ENCODE measurements around the gene CNPY1.

The CNPY1 gene

DNA sequence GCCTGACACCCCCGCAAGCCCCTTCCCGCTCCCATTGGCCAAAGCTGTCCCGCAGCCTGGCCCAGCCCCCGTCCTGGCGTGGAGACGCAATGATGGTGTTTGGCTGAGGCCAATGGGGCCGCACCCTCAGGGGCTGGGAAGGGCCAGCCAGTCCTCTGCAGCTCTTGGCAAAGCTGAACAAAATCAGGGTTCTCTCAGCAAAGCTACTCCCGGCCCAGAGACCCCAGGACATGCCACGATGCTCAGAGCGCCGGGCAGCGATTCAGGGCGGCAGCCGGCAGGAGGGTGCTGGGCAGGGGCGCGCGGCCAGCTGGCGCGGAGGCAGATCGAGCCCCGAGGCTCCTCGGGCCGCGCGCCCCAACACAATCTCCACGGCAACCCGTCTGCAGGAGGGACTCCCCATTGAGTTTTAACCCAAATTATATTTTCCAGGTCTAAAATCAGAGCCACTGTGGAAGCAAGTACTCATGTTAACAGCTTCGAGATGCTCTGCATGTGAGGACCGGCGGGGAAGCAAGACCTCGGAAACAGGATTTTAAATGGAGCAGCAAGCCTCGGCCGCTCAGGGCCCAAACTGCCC is 8.8 kb upstream of the CNPY1 start:
- TF ChIP-seq, protein P1, sequence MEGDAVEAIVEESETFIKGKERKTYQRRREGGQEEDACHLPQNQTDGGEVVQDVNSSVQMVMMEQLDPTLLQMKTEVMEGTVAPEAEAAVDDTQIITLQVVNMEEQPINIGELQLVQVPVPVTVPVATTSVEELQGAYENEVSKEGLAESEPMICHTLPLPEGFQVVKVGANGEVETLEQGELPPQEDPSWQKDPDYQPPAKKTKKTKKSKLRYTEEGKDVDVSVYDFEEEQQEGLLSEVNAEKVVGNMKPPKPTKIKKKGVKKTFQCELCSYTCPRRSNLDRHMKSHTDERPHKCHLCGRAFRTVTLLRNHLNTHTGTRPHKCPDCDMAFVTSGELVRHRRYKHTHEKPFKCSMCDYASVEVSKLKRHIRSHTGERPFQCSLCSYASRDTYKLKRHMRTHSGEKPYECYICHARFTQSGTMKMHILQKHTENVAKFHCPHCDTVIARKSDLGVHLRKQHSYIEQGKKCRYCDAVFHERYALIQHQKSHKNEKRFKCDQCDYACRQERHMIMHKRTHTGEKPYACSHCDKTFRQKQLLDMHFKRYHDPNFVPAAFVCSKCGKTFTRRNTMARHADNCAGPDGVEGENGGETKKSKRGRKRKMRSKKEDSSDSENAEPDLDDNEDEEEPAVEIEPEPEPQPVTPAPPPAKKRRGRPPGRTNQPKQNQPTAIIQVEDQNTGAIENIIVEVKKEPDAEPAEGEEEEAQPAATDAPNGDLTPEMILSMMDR (IDR thresholded peaks at IDR 0.05; ENCODE audit: control extremely low read depth, extremely low read depth, low read depth, missing control alignments), result no peak
- no peak for DNase-seq (ENCODE audit: extremely low spot score)
- POLR2A ChIA-PET, result no interaction called here
- CTCF ChIA-PET, result no interaction called here

DNA sequence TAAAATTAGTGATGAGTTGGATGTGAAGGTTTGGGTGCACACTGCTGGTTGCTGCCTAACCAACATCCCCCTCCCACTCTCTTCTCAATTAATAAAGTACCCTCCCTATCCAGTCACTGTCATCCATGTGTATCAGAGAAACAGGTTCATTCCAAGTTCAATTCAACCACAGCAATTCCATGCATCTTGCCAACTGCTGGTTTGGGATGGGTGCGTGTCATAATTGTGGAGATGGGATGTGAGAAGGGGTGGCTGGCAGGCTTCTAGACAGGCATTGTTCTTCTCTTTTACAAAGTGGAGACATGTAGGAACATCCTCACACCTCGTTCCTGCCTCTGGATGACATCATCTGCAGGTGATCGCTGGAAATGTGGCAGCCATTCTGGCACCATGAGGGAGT is 7.5 kb upstream of the CNPY1 start:
- ChIA-PET CTCF (no interaction called here), POLR2A (no interaction called here)
- DNase-seq (ENCODE audit: extremely low spot score), result no peak
- TF ChIP-seq, protein P1 (IDR thresholded peaks at IDR 0.05; ENCODE audit: control extremely low read depth, extremely low read depth, low read depth, missing control alignments), result no peak

- POLR2A ChIA-PET, result no interaction called here
- TF ChIP-seq, protein P1 (IDR thresholded peaks at IDR 0.05; ENCODE audit: control extremely low read depth, extremely low read depth, low read depth, missing control alignments), result no peak
- DNase-seq (ENCODE audit: extremely low spot score), result no peak
- CTCF ChIA-PET, result interaction anchor here (0.9 kb wide), 1 partner anchor 9 kb away, joined by 3 read pairs; no protein-coding TSS in a partner anchor
Measured at GRCh38 chr7:155551785-155552611, 5.6 kb upstream of the CNPY1 start.

GRCh38 chr7:155550916-155551315 is 4.6 kb upstream of the CNPY1 start:
- no peak for DNase-seq (ENCODE audit: extremely low spot score)
- TF ChIP-seq, protein P1 (IDR thresholded peaks at IDR 0.05; ENCODE audit: control extremely low read depth, extremely low read depth, low read depth, missing control alignments), result no peak
- CTCF ChIA-PET, result no interaction called here
- POLR2A ChIA-PET, result no interaction called here

- ChIA-PET CTCF (no interaction called here), POLR2A (no interaction called here)
- DNase-seq (ENCODE audit: extremely low spot score), result no peak
- TF ChIP-seq, protein P1 (IDR thresholded peaks at IDR 0.05; ENCODE audit: control extremely low read depth, extremely low read depth, low read depth, missing control alignments), result no peak
Measured at GRCh38 chr7:155549226-155549625, 2.9 kb upstream of the CNPY1 start.

- ChIA-PET POLR2A (no interaction called here), CTCF (interaction anchor here (1.2 kb wide), 1 partner anchor 14 kb away, joined by 3 read pairs; no protein-coding TSS in a partner anchor)
- DNase-seq (ENCODE audit: extremely low spot score), result no peak
- TF ChIP-seq, protein P1 (IDR thresholded peaks at IDR 0.05; ENCODE audit: control extremely low read depth, extremely low read depth, low read depth, missing control alignments), result no peak
Measured at GRCh38 chr7:155547161-155547791, 917 bp upstream of the CNPY1 start.

Measured in GM10248 (cell line).